CD14-positive monocyte (primary cell): ENCODE results near the gene RALGAPA1. TPM values are rescaled to one million over a fixed set of nuclear protein-coding genes. Genes with fewer than 3 reads are reported as not detected.
"Not testable (repeated sequence)": the region's sequence is repeated elsewhere in the genome, so short reads cannot be mapped to it uniquely, and the experiment has no call there.

Source experiments
- DNase-seq, 3 donors: peaks; one replicate each; pipeline ENCODE4 v3.0.0-alpha.2; 2011 to 2022
- H2AFZ ChIP-seq: 2 replicates; pipeline ENCODE4 v1.6.0; 2012; ENCODE audit warnings: mild to moderate bottlenecking, low read depth, low read length, inconsistent platforms; ENCODE audit not compliant: insufficient read depth, poor library complexity, severe bottlenecking
- H3K27ac ChIP-seq, 2 donors: 1 replicate in 1 of 2; 2 replicates in 1 of 2; pipeline ENCODE4 v1.5.1; 2012 to 2013; ENCODE audit warnings: low read length in 2 of 2, control low read depth in 1 of 2, inconsistent platforms in 1 of 2, low read depth in 1 of 2, mild to moderate bottlenecking in 1 of 2
- H3K27me3 ChIP-seq, 2 donors: one replicate each; pipeline versions ENCODE4 v1.6.0 to v1.6.1; 2011 to 2013; ENCODE audit warnings: low read length in 2 of 2; ENCODE audit not compliant: control insufficient read depth in 2 of 2, insufficient read depth in 2 of 2
- H3K36me3 ChIP-seq, 2 donors: replicated peaks in 1 of 2; 1 replicate in 1 of 2; 2 replicates in 1 of 2; pipeline versions ENCODE4 v1.5.1 to v1.6.1; 2012 to 2013; ENCODE audit warnings: low read length in 2 of 2, control low read depth in 1 of 2, inconsistent platforms in 1 of 2, mild to moderate bottlenecking in 1 of 2; ENCODE audit not compliant: insufficient read depth in 2 of 2, control insufficient read depth in 1 of 2
- H3K4me1 ChIP-seq, 2 donors: 1 replicate in 1 of 2; 2 replicates in 1 of 2; pipeline versions ENCODE4 v1.5.1 to v1.6.1; 2012 to 2013; ENCODE audit warnings: low read length in 2 of 2, control low read depth in 1 of 2, inconsistent platforms in 1 of 2, mild to moderate bottlenecking in 1 of 2, moderate library complexity in 1 of 2; ENCODE audit not compliant: insufficient read depth in 2 of 2, control insufficient read depth in 1 of 2
- H3K4me2 ChIP-seq: replicated peaks from 2 replicates; pipeline ENCODE3; 2012; ENCODE audit warnings: low read length, moderate library complexity, mild to moderate bottlenecking; ENCODE audit not compliant: poor library complexity, severe bottlenecking; ENCODE audit errors: extremely low read depth
- H3K4me3 ChIP-seq, 3 experiments: fragments of 200-600 bp in 1 of 3; sonication (generic) in 1 of 3; replicated peaks in 1 of 3; 1 replicate in 2 of 3; 2 replicates in 1 of 3; pipeline ENCODE4 v1.5.1; 2011 to 2013; ENCODE audit warnings: low read length in 3 of 3, mild to moderate bottlenecking in 3 of 3, control low read depth in 2 of 3, low read depth in 2 of 3, inconsistent platforms in 1 of 3, moderate library complexity in 1 of 3
- H3K79me2 ChIP-seq: 2 replicates; pipeline ENCODE4 v1.6.0; 2012; ENCODE audit warnings: mild to moderate bottlenecking, control low read depth, inconsistent platforms, low read length, moderate library complexity; ENCODE audit not compliant: insufficient read depth
- H3K9ac ChIP-seq: 2 replicates; pipeline ENCODE4 v1.6.0; 2017; ENCODE audit warnings: low read length, mild to moderate bottlenecking; ENCODE audit not compliant: insufficient read depth, poor library complexity, severe bottlenecking
- H3K9me3 ChIP-seq, 2 donors: replicated peaks in 1 of 2; 1 replicate in 1 of 2; 2 replicates in 1 of 2; pipeline versions ENCODE4 v1.5.1 to v1.6.1; 2012 to 2013; ENCODE audit warnings: low read length in 2 of 2, control low read depth in 1 of 2; ENCODE audit not compliant: control insufficient read depth in 1 of 2, insufficient read depth in 1 of 2
- H4K20me1 ChIP-seq: 2 replicates; pipeline ENCODE4 v1.6.0; 2012; ENCODE audit warnings: mild to moderate bottlenecking, low read length, control low read depth, moderate library complexity; ENCODE audit not compliant: insufficient read depth
- H3K27ac Mint-ChIP-seq, 7 donors: one replicate each; pipeline ENCODE4 v1.8.0; 2020; ENCODE audit warnings: mild to moderate bottlenecking in 7 of 7, mixed read lengths in 7 of 7, moderate library complexity in 6 of 7, inconsistent platforms in 2 of 7
- H3K27me3 Mint-ChIP-seq, 3 donors: one replicate each; pipeline ENCODE4 v1.8.0; 2021 to 2022; ENCODE audit warnings: low read depth in 3 of 3, mild to moderate bottlenecking in 3 of 3, mixed read lengths in 3 of 3, moderate library complexity in 3 of 3, inconsistent platforms in 1 of 3
- H3K36me3 Mint-ChIP-seq, 2 donors: one replicate each; pipeline ENCODE4 v1.8.0; 2020; ENCODE audit warnings: mixed read lengths in 2 of 2, inconsistent platforms in 1 of 2, mild to moderate bottlenecking in 1 of 2
- H3K4me1 Mint-ChIP-seq: one replicate; pipeline ENCODE4 v1.8.0; 2020; ENCODE audit warnings: mild to moderate bottlenecking, mixed read lengths
- H3K4me3 Mint-ChIP-seq, 2 donors: one replicate each; pipeline ENCODE4 v1.8.0; 2020; ENCODE audit warnings: mild to moderate bottlenecking in 2 of 2, mixed read lengths in 2 of 2, moderate library complexity in 1 of 2
- H3K9me3 Mint-ChIP-seq, 7 donors: one replicate each; pipeline ENCODE4 v1.8.0; 2020 to 2022; ENCODE audit warnings: mixed read lengths in 7 of 7, mild to moderate bottlenecking in 6 of 7, moderate library complexity in 6 of 7, inconsistent platforms in 2 of 7
- WGBS: methylation state at CpG from one replicate; pipeline ENCODE4 v1.1.5; 2013; ENCODE audit warnings: missing lambda C conversion rate; ENCODE audit not compliant: insufficient coverage; 5-methylcytosine and 5-hydroxymethylcytosine counted together
- intact Hi-C, 2 donors: fragments of 100-400 bp; cut with micrococcal nuclease; formaldehyde crosslinking; loops; one replicate each; pipeline versions ENCODE4 v1.15.0 to v1.15.1; 2023
- polyA plus RNA-seq, 3 donors: library from polyadenylated mRNA; depleted of rRNA in 1 of 3; unstranded in 2 of 3; stranded (reverse) in 1 of 3; fragments of 300-500 nt in 2 of 3; fragments of >200 nt in 1 of 3; fragmentation: Illumina TruSeq in 2 of 3; gene quantifications; 1 replicate in 2 of 3; 2 replicates in 1 of 3; pipeline ENCODE4 v1.2.3, GENCODE V29; 2012 to 2021
- TF ChIP-seq, protein P1 (sequence below): fragments of 200-600 bp; IDR thresholded peaks from one replicate; pipeline ENCODE4 v1.8.0; 2022; ENCODE audit warnings: antibody characterized with exemption, mild to moderate bottlenecking

Gene RALGAPA1
- polyA plus RNA-seq, 3 donors = 3.2 to 7.4 (median 4.1) TPM

GRCh38 chr14:35594616-35595015, 214.5 kb downstream of the RALGAPA1 start:
- H3K4me2 ChIP-seq = no peak overlapping the region
- H3K4me1 Mint-ChIP-seq = no peaks in the 10 kb centered on the region
- DNase-seq = no peak
- peaks cover 30 to 37% of the 10 kb centered on the region in 2 donors for H3K36me3 Mint-ChIP-seq
- no peak overlapping the region for H3K27ac ChIP-seq
- no peak overlapping the region for H3K27ac Mint-ChIP-seq
- WGBS = no CpG with 5 or more reads among the region's 2 CpGs
- H3K79me2 ChIP-seq = no peaks in the 10 kb centered on the region
- no peaks in the 10 kb centered on the region for H3K27me3 Mint-ChIP-seq
- H3K4me3 Mint-ChIP-seq = no peak overlapping the region
- TF ChIP-seq, protein P1, sequence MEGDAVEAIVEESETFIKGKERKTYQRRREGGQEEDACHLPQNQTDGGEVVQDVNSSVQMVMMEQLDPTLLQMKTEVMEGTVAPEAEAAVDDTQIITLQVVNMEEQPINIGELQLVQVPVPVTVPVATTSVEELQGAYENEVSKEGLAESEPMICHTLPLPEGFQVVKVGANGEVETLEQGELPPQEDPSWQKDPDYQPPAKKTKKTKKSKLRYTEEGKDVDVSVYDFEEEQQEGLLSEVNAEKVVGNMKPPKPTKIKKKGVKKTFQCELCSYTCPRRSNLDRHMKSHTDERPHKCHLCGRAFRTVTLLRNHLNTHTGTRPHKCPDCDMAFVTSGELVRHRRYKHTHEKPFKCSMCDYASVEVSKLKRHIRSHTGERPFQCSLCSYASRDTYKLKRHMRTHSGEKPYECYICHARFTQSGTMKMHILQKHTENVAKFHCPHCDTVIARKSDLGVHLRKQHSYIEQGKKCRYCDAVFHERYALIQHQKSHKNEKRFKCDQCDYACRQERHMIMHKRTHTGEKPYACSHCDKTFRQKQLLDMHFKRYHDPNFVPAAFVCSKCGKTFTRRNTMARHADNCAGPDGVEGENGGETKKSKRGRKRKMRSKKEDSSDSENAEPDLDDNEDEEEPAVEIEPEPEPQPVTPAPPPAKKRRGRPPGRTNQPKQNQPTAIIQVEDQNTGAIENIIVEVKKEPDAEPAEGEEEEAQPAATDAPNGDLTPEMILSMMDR = no peak
- peaks cover 0 to 7% of the 10 kb centered on the region in 2 donors for H3K9me3 ChIP-seq
- peaks cover 2 to 19% (median 10%) of the 10 kb centered on the region in 7 donors for H3K9me3 Mint-ChIP-seq
- no peaks in the 10 kb centered on the region for H3K4me1 ChIP-seq
- no peak overlapping the region for H3K4me3 ChIP-seq
- intact Hi-C loops = no loop called here
- no peak overlapping the region for H2AFZ ChIP-seq
- no peak overlapping the region for H3K9ac ChIP-seq
- no peaks in the 10 kb centered on the region for H3K27me3 ChIP-seq
- H3K36me3 ChIP-seq = peaks cover 2 to 33% of the 10 kb centered on the region in 2 donors
- H4K20me1 ChIP-seq = no peaks in the 10 kb centered on the region

GRCh38 chr14:35587373-35587772, 221.7 kb downstream of the RALGAPA1 start:
- WGBS = no CpG with 5 or more reads among the region's 3 CpGs

More at GRCh38 chr14:35587373-35587772, 221.7 kb downstream of the RALGAPA1 start:
- H3K4me1 Mint-ChIP-seq, H3K27me3 ChIP-seq, H3K4me3 Mint-ChIP-seq, H3K27ac ChIP-seq, H2AFZ ChIP-seq, H3K4me3 ChIP-seq, intact Hi-C loops, DNase-seq, H3K27ac Mint-ChIP-seq, H3K9me3 ChIP-seq, H3K27me3 Mint-ChIP-seq, H3K79me2 ChIP-seq, H3K9ac ChIP-seq, H3K4me2 ChIP-seq, H4K20me1 ChIP-seq, H3K4me1 ChIP-seq: not testable (repeated sequence)
- H3K9me3 Mint-ChIP-seq = peaks cover 4 to 27% (median 12%) of the 10 kb centered on the region in 7 donors
- H3K36me3 ChIP-seq = peaks cover 0 to 22% of the 10 kb centered on the region in 2 donors
- peaks cover 36 to 37% of the 10 kb centered on the region in 2 donors for H3K36me3 Mint-ChIP-seq
